ENCODE results near the gene CIRBP.
"Not testable (repeated sequence)": the region's sequence is repeated elsewhere in the genome, so short reads cannot be mapped to it uniquely, and the experiment has no call there.

The CIRBP gene

GRCh38 chr19:1312767-1313694 is 43.9 kb downstream of the CIRBP start:
- no peak for DNase-seq (ENCODE audit: low read depth)

- no peak for DNase-seq (ENCODE audit: low read depth)
Observed at GRCh38 chr19:1313695-1314613, 44.8 kb downstream of the CIRBP start.

GRCh38 chr19:1315470-1316166 is 46.5 kb downstream of the CIRBP start:
- DNase-seq (ENCODE audit: low read depth): no peak

GRCh38 chr19:1316466-1316865 is 47.3 kb downstream of the CIRBP start:
- no peak for DNase-seq (ENCODE audit: low read depth)

DNA sequence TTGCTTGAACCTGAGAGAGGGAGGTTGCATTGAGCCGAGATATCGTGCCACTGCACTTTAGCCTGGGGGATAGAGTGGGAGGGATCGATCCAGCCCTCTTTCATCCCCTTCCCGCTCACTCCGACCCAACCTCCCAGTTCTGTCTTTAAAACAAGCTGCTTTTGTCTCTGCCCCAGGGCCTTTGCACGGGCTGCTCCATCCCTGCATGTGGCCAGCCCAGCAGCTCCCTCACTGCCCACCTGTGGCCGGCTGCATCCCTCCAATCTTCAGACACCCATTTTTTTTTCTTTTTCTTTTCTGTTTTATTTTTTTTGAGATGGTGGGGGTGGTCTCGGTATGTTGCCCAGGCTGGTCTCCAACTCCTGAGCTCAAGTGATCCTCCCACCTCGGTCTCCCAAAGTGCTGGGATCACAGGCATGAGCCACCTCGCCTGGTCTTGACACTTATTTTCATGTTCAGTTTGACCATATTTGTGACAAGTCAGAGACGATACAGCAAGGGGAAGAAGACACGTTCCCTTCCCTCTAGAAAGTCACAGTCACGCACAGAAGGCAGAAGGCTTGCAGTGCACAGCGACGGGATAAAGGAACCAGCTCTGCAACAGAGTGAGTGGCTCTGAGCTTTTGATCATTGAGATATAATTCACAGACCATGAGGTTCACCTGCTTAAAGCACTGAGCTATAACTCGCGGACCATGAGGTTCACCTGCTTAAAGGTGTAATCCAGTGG is 48.3 kb downstream of the CIRBP start:
- DNase-seq (ENCODE audit: low read depth): no peak

DNA sequence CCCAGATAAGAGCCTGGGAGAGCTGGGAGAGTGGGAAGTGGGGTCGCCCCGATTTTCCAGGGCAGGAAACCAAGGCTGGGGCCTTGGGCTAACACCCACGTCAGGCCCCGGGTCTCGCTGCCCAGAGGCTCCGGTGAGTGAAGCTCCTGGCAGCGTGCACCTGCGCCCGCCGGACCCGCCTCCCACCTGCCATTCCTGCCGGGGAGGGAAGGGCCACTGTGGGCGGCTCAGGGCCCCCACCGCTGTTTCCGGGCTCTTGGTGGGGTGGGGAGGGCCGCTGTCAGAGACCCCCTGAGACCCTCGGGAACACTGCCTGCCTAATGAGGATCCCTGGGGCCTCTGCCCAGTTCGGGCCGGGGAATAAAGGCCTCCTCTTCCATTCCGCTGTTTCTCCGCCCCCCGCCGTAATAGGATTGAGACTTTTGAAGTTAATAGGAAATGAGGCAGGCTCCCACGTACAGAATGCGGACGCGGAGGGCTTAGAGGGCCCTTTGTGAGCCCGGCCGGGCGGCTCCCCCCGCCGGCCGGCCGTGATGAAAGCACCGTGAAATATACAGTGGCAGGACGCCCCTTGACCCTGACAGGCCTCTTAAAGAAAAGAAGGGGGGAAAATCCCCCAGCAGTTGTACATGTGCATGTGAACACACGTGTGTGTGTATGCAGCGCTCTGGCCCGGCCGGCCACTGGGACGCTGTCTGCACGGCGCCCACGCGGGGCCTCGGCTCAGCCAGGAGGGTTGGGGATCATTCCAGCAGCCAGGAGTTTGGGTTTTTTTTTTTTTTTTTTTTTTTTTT is 49.7 kb downstream of the CIRBP start:
- no peak for DNase-seq (ENCODE audit: low read depth)

GRCh38 chr19:1320282-1320650 is 51.1 kb downstream of the CIRBP start:
- not testable (repeated sequence) for DNase-seq (ENCODE audit: low read depth)

GRCh38 chr19:1321539-1321938 is 52.4 kb downstream of the CIRBP start:
- DNase-seq (ENCODE audit: low read depth): no peak

DNA sequence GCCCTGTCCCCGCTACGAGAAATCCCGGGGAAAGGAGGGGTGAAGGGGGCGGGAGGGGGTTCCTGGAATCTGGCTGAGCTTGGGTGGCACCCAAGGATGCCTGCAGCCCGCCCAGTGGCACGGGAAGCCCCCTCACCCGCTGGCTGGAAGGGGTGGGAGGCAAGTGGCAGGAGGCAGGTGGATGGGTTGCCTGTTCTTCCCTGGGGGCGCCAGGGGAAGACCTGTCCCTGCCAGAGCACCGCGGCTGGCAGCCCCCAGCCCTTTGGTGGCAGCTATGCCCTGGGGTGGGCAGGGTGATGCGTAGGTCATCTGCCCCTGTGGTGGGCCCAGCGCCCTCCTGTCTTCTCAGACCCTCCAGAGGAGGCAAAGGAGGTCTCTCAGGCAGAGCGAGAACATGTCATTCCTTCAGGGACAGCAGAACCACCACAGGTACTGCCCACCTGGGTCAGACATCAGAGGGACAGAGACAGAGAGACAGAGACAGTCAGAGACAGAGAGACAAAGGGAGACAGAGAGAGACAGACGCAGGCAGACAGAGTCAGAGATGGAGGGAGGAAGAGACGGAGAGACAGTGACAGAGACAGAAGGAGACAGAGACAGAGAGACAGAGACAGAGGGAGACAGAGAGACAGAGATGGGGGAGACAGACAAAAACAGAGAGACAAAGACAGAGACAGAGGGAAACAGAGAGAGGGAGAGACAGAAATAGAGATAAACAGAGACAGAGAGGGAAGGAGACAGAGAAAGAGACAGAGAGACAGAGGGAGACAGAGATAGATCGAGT is 53.3 kb downstream of the CIRBP start:
- no peak for DNase-seq (ENCODE audit: low read depth)

- DNase-seq (ENCODE audit: low read depth): no peak
Observed at GRCh38 chr19:1324249-1324805, 55.2 kb downstream of the CIRBP start.
